Measurements from ENCODE around the gene NADSYN1.

The NADSYN1 gene

DNA sequence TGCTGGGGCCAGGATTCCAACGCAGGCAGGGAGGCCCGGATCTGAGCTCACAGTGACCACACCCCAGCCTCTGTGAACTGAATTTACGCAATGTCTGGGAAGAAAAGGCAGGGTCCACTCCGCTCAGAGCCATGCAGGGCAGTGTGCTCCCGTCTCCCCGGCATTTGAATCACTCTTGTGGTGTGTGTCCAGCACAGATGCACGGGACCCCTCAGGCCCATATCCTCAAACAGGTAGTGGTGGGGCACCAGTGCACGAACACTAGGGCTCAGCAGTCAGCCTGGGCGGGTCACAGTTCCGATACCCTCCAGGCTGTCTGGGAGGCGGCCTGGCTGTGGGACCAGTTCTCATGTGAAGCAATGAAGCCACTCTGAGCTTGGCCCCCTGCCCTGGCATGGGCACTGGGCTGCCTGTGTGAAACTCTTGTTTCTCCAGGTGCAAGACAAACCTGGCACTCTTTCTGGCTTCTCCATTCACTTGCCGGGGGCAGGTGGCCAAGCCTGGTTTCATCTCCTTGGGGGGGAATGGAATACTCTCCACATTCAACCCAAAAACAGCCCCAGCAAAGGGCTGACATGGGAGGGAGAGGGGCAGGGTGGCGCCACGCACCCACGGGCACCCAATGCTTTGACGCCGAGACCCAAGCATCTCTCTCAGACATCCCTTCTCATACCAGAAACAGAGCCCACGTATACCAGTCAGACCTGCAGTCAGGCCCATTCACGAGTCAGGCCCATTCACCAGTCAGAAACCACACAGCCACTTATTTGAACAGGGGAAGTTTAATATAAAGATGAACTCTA is 19.2 kb upstream of the NADSYN1 start:
- TF ChIP-seq, protein P1, sequence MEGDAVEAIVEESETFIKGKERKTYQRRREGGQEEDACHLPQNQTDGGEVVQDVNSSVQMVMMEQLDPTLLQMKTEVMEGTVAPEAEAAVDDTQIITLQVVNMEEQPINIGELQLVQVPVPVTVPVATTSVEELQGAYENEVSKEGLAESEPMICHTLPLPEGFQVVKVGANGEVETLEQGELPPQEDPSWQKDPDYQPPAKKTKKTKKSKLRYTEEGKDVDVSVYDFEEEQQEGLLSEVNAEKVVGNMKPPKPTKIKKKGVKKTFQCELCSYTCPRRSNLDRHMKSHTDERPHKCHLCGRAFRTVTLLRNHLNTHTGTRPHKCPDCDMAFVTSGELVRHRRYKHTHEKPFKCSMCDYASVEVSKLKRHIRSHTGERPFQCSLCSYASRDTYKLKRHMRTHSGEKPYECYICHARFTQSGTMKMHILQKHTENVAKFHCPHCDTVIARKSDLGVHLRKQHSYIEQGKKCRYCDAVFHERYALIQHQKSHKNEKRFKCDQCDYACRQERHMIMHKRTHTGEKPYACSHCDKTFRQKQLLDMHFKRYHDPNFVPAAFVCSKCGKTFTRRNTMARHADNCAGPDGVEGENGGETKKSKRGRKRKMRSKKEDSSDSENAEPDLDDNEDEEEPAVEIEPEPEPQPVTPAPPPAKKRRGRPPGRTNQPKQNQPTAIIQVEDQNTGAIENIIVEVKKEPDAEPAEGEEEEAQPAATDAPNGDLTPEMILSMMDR (conservative IDR thresholded peaks at IDR 0.05; ENCODE audit: low read length): no peak
- no peak for DNase-seq (ENCODE audit: low read depth)

DNA sequence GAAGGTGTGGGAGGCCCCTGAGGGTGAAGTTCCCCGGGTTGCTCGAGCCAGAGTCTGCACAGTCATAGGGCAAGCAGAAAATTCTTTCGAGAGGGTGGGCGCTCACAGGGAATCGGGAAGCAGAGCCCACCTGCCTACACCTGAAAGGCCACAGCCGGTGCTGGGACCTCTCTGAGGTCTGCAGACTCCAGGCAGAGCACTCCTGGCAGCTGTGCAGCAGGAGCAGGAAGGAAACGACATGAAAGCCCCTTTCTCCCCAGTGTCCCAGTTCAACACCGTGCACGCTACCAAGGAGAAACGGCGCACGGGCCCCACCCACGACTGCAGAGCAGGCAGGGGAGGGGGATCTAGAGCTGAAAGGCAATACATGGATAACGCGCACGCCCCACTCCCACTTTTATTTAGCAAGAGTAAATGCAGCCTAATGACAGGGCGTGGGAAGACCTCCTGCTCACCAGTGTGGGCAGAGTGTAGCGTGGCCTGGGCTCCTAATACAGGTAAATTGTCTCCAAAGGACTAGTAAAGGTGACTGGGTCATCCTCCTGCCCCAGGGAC is 18.4 kb upstream of the NADSYN1 start:
- DNase-seq (ENCODE audit: low read depth): no peak
- TF ChIP-seq, protein P1 (conservative IDR thresholded peaks at IDR 0.05; ENCODE audit: low read length): no peak
- no peak overlapping the region for H3K4me3 ChIP-seq (ENCODE audit: low read length)

More for the DNA sequence above, 19.2 kb upstream of the NADSYN1 start:
- no peak overlapping the region for H3K4me3 ChIP-seq (ENCODE audit: low read length)

DNA sequence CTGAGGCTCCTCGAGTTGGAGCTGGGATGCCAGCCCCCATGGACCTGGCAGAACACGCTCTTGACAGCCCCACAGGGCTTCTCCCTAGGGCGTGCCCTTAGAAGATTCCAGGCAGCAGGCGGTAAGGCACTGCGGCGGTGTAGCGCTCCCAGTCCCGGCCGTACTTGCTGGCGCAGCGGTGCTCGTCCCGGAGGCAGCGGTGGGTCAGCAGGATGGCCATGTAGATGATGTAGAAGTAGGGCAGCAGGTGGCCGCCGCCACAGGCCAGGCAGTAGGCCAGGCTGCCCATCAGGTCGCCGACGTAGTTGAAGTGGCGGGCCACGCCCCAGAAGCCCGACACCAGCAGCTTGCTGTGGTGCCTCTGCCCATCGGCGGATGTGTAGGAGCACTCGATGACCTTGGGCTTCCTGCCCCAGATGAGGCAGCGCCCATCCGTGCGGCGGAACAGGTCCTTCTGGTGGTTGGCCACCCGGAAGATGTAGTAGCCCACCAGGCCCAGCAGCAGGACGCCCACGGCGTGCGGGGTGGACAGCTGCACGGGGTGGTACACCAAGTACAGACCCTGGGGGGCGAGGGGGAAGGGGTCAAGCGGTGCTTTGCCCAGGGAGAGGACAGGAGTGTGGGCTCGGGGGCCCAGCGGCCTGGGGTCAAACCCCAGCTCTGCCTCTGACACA is 17.6 kb upstream of the NADSYN1 start:
- DNase-seq (ENCODE audit: low read depth): no peak
- TF ChIP-seq, protein P1 (conservative IDR thresholded peaks at IDR 0.05; ENCODE audit: low read length): no peak
- H3K4me3 ChIP-seq (ENCODE audit: low read length): no peak overlapping the region

DNA sequence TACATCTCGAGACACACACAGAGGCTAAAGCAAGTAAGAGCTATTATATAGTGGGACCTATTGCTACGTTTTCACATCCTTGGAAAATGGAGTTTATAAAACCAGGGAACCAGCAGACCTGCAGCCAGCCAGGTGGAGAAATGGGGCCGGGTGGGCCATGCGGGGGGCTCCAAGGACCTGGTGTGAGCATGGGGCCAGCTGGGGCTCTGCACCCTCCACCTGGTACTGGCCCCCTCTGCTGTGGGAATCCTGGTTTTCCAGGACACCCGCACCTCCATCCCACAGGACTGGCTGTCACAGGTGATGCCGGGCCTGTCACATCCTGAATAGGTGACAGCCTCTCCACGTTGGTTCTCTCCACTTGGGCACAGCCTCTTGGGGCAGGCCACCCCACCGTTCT is 16.1 kb upstream of the NADSYN1 start:
- TF ChIP-seq, protein P1 (conservative IDR thresholded peaks at IDR 0.05; ENCODE audit: low read length): no peak
- H3K4me3 ChIP-seq (ENCODE audit: low read length): no peak overlapping the region
- no peak for DNase-seq (ENCODE audit: low read depth)

DNA sequence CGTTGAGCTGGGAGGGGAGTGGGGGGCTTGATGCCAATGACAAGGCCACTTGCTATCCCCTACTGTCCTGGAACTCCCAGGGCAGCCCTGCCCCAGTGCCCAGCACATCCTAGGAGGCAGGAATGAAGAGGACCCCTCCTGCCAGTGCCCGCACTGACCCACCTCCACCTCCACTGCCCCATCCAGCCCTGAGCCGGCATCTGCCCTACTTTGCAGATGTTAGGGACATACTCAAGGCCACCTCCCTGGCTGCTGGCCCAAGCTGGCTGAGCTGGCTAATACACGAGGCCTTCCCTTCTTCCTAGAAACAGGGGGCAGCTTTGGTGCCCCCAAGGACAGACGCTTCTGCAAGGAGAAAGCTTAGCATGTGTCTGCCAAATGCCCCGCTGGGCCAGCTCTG is 15.6 kb upstream of the NADSYN1 start:
- no peak for DNase-seq (ENCODE audit: low read depth)
- TF ChIP-seq, protein P1 (conservative IDR thresholded peaks at IDR 0.05; ENCODE audit: low read length): no peak
- no peak overlapping the region for H3K4me3 ChIP-seq (ENCODE audit: low read length)

DNA sequence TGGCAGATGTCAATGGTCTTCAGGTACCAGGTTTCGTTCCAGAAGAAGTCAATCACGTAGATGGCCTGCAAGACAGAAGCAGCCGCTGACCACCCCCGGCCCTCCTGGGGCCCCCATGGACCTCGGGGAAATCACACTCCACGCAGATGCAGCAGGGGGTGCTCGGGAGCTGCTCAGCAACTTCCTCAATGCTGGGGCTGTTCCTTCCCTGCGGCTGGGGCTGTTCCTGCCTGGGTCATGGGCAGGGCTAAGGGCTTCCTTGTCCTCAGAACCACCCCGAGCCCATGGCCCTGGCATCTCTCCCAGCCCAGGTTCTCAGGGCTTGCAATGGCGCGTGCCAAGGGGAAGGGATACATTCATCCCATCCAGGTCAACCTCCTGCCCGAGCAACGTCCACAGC is 15.1 kb upstream of the NADSYN1 start:
- no peak for DNase-seq (ENCODE audit: low read depth)
- TF ChIP-seq, protein P1 (conservative IDR thresholded peaks at IDR 0.05; ENCODE audit: low read length): no peak
- H3K4me3 ChIP-seq (ENCODE audit: low read length): no peak overlapping the region
